Cardiac fibroblast (primary cell): ENCODE results near the gene DPH1.
"Not testable (repeated sequence)": the region's sequence is repeated elsewhere in the genome, so short reads cannot be mapped to it uniquely, and the experiment has no call there.

Experiments
- DNase-seq, 2 donors: peaks; one replicate each; pipeline versions ENCODE4 v3.0.0 to v3.0.0-alpha.2; 2010; ENCODE audit warnings: low read depth in 2 of 2
- H3K4me3 ChIP-seq, 2 donors: replicated peaks in 1 of 2; 1 replicate in 1 of 2; 2 replicates in 1 of 2; pipeline ENCODE4 v1.5.1; 2011; ENCODE audit warnings: low read depth in 2 of 2, low read length in 2 of 2, mild to moderate bottlenecking in 2 of 2, moderate library complexity in 1 of 2
- CTCF ChIP-seq: IDR thresholded peaks from one replicate; pipeline ENCODE4 v1.5.1; 2011; ENCODE audit warnings: low read depth, mild to moderate bottlenecking, low read length, inconsistent platforms

DPH1 gene

GRCh38 chr17:2029911-2030778 lies at the start of gene DPH1:
Gene DPH1, plus strand, starts transcription at chr17:2030153. Its CDS starts 17 bp downstream, at chr17:2030170.
- no peak for TF ChIP-seq CTCF
- DNase-seq: peak; percentile 90 to 91
- H3K4me3 ChIP-seq: peak within 1 kb of the TSS; percentile 100

GRCh38 chr17:1980665-1981250 lies 49.2 kb upstream of the DPH1 start:
- DNase-seq: no peak
- no peak overlapping the region for H3K4me3 ChIP-seq
- TF ChIP-seq CTCF: no peak

GRCh38 chr17:1982793-1983366 lies 47.1 kb upstream of the DPH1 start:
- not testable (repeated sequence) for DNase-seq, H3K4me3 ChIP-seq

DNA sequence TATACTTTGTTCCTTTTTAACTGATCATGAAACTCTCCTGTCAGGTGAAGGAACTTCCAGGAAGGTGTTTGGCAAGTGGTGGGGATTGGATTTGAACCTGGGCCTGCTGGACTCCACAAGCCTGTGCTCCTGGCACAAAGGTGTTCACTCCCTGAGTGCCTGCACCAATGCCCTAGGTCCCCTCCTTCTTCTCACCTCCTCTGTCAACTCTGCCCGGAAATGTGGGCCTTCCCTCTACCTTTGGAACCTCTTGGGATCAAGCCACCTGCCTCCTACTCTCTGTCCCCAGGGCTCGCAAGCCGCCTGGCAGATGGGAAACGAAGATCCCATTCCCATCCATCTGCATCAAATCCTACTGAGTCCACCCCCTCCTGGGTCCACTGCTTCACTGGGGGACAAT lies 44.9 kb upstream of the DPH1 start:
- no peak for TF ChIP-seq CTCF
- DNase-seq: no peak
- no peak overlapping the region for H3K4me3 ChIP-seq

DNA sequence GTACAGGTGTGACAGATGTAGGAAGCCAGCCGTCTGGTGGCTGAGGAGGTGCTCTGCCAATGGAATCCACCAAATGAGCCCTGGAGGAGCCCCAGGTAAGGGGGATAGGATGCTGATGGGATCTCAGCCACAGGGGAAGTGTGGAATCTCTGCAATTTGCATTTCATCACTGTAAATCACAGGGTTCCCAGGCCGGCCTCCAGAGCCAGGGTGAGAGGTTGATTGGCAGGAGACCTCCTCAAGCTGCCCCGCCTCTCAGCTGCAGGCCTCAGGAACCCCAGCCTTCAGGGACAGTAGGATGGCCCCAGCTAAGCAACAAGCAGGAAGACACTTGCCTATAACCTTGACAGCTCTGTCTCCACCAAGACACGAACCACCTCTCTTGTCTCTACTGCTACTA lies 44.3 kb upstream of the DPH1 start:
- no peak for DNase-seq
- no peak for TF ChIP-seq CTCF
- H3K4me3 ChIP-seq: no peak overlapping the region

GRCh38 chr17:1986783-1987451 lies 43.0 kb upstream of the DPH1 start:
- TF ChIP-seq CTCF: no peak
- DNase-seq: peak; percentile 8 to 38
- H3K4me3 ChIP-seq: no peak overlapping the region

DNA sequence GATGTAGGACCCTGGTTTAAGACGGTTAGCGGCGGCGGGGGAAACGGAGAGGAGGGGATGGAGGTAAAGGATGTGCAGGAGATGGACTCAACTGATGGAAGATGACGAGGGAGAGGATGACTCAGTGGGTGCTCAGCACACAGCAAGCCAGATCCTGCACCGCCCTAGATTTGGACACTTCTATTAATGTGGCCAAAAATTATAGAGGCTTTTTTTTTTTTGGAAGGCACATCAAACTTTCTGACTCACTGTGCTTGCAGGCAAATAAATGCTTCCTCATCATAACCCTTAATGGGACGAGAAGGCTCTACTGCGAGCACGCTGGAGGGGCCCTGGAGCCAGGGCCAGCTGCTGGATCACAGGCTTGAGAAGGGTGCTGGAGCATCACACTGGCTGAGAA lies 40.8 kb upstream of the DPH1 start:
- DNase-seq: peak; percentile 80 to 96
- no peak for TF ChIP-seq CTCF
- no peak overlapping the region for H3K4me3 ChIP-seq
